ENCODE data around the gene CTCFL.

Gene CTCFL

GRCh38 chr20:57470212-57470522 is 54.8 kb downstream of the CTCFL start:
- in situ Hi-C loops (cut with MboI; ENCODE audit: low sequenced_read_pairs) = no loop called here

- in situ Hi-C loops (cut with MboI; ENCODE audit: low sequenced_read_pairs) = no loop called here
These were observed 55.3 kb downstream of the CTCFL start for GRCh38 chr20:57469418-57470211.

GRCh38 chr20:57468523-57469417 is 56.2 kb downstream of the CTCFL start:
- in situ Hi-C loops (cut with MboI; ENCODE audit: low sequenced_read_pairs) = no loop called here

GRCh38 chr20:57467742-57468141 is 57.2 kb downstream of the CTCFL start:
- in situ Hi-C loops (cut with MboI; ENCODE audit: low sequenced_read_pairs) = no loop called here

DNA sequence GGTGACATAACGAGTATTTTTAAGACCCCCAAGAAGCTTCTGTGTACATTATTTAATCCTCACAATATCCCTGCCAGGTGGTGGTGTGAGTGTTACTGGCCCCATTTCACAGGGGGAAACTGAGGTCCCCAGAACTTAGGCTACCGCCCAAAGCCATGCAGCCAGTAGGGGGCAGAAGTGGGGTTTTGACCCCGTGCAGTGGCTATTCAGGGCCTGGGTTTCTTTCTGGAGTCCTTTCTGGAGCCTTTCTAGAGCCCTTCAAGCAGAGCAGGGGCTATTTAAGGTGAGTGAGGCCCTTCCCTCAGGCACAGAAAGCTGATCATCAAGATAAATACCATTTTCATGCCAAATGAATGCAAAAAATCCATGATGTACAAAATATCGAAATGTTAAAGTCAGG is 59.0 kb downstream of the CTCFL start:
- in situ Hi-C loops (cut with MboI; ENCODE audit: low sequenced_read_pairs) = no loop called here

GRCh38 chr20:57465486-57465885 is 59.5 kb downstream of the CTCFL start:
- in situ Hi-C loops (cut with MboI; ENCODE audit: low sequenced_read_pairs) = no loop called here

DNA sequence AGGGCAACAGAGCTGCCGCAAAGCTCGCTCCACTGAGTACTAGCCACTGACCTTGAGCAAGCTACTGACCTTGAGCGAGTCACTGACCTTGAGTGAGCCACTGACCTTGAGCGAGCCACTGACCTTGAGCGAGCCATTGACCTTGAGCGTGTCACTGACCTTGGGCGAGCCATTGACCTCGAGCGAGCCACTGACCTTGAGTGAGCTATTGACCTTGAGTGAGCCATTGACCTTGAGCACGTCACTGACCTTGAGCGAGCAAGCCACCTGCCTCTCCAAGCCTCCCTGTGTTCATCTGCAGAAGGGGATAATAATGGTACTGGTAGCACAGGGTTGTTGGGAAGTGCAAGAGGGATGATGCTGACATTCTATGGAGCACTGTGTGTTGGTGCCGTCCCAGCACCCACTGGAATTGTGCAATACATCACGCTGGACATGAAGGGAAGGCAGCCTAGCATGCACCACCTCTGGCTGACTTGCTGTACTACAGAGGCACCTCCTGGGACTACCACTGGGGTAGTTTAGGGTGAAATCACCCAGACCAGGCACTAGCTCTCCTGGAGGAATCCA is 60.2 kb downstream of the CTCFL start:
- in situ Hi-C loops (cut with MboI; ENCODE audit: low sequenced_read_pairs) = no loop called here

DNA sequence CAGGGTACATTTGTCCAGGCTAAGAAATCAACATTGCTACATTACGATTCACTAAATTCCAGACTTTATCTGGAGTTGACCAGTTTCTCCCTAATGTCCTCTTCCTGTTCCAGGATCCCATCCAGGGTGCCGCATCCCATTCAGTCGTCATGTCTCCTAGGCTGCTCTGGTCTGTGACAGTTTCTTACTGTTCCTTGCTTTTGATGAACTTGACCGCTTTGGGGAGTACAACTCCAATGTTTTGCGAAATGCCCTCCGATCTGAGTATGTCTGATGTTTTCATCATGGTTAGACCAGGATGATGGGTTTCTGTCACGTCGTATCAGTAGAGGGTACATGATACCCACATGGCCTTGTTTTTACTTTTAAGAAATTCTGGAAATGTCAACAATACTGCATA is 62.2 kb downstream of the CTCFL start:
- in situ Hi-C loops (cut with MboI; ENCODE audit: low sequenced_read_pairs) = no loop called here

DNA sequence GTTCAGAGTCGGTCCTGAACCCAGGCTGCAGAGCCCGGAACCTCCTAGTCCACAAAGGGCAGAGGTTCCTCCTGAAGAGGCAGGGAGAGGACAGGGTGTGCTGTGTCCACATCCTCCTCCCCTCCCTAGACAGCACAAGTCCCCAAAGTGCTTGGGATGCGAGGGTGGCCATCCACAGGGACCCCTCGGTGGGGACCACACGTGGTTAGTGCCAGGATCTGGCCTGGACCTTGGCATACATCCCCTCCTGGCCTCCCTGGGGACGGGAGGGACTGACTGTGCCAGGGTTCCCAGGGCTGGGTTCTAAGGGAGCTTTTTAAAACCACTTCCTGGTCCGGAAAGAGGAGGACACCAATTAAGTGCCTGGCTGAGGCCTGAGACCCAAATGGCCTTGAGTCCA is 63.2 kb downstream of the CTCFL start:
- in situ Hi-C loops (cut with MboI; ENCODE audit: low sequenced_read_pairs) = no loop called here

- in situ Hi-C loops (cut with MboI; ENCODE audit: low sequenced_read_pairs) = no loop called here
These were observed 64.0 kb downstream of the CTCFL start for GRCh38 chr20:57460781-57461465.

DNA sequence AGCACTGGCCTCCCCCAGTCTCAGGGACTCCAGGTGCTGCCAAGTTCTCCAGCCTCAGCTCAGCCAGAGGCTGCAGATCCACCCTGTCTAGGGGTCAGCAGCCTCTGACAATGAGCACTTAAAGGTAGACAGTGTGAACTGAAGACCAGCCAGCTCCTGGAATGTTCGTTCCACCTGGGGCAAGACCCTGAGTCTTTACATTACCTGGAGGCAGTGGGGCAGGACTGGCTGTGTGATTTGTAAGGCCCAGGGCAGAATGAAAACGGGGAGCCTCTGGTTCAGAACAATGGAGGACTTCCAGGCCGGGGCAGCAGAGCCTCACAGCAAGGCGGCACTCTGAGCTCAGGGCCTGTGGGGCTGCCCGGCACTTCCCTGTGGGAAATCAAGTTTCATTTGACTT is 65.0 kb downstream of the CTCFL start:
- in situ Hi-C loops (cut with MboI; ENCODE audit: low sequenced_read_pairs) = no loop called here

GRCh38 chr20:57459278-57459677 is 65.7 kb downstream of the CTCFL start:
- in situ Hi-C loops (cut with MboI; ENCODE audit: low sequenced_read_pairs) = no loop called here

- in situ Hi-C loops (cut with MboI; ENCODE audit: low sequenced_read_pairs) = no loop called here
These were observed 66.4 kb downstream of the CTCFL start for GRCh38 chr20:57458400-57459160.

DNA sequence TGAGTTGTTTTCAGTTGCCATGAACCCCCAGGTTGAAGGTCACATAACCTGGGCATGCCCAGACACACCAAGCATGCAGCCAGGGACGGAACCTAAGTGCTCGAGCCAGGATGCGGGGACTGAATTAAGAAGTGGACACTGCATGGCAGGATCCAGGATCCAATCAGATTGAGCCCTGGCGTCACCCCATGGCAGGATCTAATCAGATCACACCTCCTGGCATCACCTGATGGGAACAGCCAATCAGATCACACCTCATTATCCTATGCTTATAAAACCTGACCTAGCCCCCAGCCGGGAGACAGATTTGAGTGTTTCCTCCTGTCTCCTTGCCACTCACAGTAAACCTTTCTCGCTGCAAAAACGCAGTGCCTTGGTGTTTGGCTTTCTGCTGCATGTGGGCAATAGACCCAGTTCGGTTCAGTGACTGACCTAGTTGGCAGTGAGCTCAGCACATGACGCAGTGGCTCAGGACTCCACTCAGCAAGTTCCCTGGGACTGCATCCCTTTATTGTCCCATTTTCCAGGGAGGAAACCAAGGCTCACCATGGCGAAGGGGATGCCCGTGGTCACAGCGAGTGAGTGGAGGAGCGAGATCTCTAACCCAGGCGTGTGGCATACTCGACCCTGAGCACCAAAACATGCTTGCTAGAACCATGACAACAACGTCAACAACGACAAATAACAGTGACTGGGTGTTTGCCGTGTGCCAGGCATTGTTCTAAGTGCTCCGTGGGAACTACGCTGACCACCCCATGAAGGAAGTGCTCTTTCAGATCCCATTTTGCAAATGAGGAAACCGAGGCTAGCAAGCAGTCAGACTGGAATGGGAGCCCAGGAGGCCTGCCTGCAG is 67.5 kb downstream of the CTCFL start:
- in situ Hi-C loops (cut with MboI; ENCODE audit: low sequenced_read_pairs) = no loop called here

DNA sequence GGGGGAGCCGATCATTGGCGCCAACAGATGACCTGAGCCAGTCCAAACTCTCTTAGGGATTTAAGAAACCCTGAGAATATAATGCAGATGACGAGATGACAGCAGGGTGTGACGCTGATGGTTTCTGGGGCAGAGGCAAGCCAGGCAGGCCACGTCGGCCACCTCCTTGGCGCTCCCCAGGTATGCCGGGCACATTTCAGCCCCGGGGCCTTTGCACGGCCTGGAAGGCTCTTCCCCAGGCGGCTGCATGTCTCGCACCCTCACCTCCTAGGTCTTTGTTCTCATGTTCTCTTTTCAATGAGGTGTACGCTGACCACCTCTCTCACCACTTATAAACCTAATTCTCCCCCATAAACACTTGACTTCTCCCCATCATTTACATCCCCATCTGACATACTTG is 68.8 kb downstream of the CTCFL start:
- in situ Hi-C loops (cut with MboI; ENCODE audit: low sequenced_read_pairs) = no loop called here

GRCh38 chr20:57455386-57455785 is 69.6 kb downstream of the CTCFL start:
- in situ Hi-C loops (cut with MboI; ENCODE audit: low sequenced_read_pairs) = no loop called here

DNA sequence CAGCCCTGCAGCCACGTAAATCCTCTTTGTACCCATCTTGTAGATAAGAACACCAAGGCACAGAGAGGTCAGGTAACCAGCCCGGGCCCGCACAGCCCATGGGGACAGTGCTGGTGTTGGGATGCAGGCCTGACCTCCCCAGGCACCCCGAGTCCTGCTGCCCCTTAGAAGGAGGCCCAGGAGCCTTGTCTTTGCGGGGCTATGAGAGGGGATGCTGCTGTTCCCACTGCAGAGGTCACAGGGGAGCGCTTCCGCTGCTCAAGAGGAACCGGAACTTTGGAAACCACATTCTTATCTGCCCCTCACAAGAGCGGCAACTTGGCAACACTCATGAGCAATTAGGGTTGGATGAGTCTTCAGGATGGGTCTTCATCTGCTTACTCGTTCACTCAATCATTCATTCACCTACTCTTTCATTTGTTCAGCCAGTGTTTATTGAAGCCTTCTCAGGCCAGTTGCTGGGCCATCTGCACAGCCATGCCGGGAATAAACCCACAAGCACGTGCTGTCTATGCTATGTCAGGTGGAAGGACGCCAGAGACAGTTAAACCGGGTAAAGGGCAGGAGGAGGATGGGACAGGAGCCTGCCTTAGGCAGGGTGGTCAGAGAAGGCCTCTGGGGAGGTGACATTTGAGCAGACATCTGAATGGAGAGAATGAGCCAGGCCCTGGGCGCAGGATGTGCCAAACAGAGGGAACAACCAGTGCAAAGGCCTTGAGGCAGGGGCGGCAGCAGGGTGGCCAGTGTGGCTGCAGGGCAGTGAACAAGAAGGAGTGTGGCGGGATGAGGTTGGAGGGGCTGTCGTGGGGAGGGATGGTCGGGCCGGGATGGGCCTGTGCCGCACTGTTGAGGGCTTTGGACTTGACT is 72.9 kb downstream of the CTCFL start:
- in situ Hi-C loops (cut with MboI; ENCODE audit: low sequenced_read_pairs) = no loop called here

DNA sequence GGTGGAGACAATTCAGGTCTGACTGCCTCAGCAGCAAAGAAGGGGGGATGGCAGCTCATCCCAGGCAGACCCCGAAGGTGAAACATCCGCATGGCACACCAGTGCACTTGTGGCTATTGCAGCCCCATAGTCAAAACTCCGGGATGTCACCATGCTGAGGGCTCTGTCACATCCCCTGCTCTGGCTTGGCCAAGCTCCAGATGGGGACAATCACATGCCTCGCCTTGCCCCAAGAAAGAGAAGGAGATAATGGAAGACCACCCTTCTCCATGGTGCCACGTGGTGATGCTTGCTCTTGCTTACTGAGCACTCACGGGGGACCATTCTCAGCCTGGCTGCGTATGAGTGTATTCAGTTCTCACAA is 73.5 kb downstream of the CTCFL start:
- in situ Hi-C loops (cut with MboI; ENCODE audit: low sequenced_read_pairs) = no loop called here

DNA sequence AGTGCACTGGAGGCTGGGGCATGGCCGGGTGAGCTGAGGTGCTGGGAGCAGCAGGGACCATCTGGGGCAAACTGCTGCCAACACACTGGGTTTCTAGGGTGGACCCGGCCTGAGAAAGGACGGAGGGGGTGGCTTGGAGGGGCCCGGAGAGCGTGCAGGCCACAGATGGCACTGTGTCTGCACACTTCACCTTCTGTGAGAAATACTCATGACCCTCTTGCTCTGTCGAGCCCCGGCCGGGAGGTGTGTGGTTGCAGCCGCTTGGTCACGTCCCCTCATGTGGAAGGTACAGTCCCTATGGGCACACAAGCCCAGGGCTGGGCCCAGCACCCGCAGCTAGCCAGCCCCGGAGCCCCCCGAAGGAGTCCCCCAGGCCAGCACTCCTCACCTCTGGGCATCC is 74.0 kb downstream of the CTCFL start:
- in situ Hi-C loops (cut with MboI; ENCODE audit: low sequenced_read_pairs) = no loop called here
